Neutrophil (primary cell): Measurements from ENCODE around the gene NHLH2.

Experiments
- H3K27ac ChIP-seq: fragments of 200-600 bp; sonication (generic); 2 replicates; pipeline ENCODE4 v1.5.1; 2016; ENCODE audit warnings: mild to moderate bottlenecking, moderate library complexity
- H3K27me3 ChIP-seq: fragments of 200-600 bp; sonication (generic); 2 replicates; pipeline ENCODE4 v1.6.0; 2016; ENCODE audit warnings: mild to moderate bottlenecking
- H3K36me3 ChIP-seq: fragments of 200-600 bp; sonication (generic); 2 replicates; pipeline ENCODE4 v1.5.1; 2017
- H3K4me1 ChIP-seq, 2 experiments: fragments of 200-600 bp in 1 of 2; sonication (generic) in 1 of 2; 1 replicate in 1 of 2; 2 replicates in 1 of 2; pipeline versions ENCODE4 v1.5.1 to v1.6.1; 2013 to 2016; ENCODE audit warnings: low read depth in 1 of 2, low read length in 1 of 2, mild to moderate bottlenecking in 1 of 2, moderate library complexity in 1 of 2; ENCODE audit not compliant: control insufficient read depth in 1 of 2, insufficient read depth in 1 of 2
- H3K4me3 ChIP-seq, 2 experiments: fragments of 200-600 bp in 1 of 2; sonication (generic) in 1 of 2; 1 replicate in 1 of 2; 2 replicates in 1 of 2; pipeline ENCODE4 v1.5.1; 2013 to 2016; ENCODE audit warnings: low read depth in 1 of 2, low read length in 1 of 2, mild to moderate bottlenecking in 1 of 2, moderate library complexity in 1 of 2
- H3K9me3 ChIP-seq: fragments of 200-600 bp; sonication (generic); 2 replicates; pipeline ENCODE4 v1.5.1; 2016
- TF ChIP-seq, protein P1 (sequence below): fragments of 200-600 bp; sonication (generic); IDR thresholded peaks from 2 replicates; pipeline ENCODE4 v1.5.1; 2016; ENCODE audit warnings: antibody characterized with exemption

NHLH2 gene

DNA sequence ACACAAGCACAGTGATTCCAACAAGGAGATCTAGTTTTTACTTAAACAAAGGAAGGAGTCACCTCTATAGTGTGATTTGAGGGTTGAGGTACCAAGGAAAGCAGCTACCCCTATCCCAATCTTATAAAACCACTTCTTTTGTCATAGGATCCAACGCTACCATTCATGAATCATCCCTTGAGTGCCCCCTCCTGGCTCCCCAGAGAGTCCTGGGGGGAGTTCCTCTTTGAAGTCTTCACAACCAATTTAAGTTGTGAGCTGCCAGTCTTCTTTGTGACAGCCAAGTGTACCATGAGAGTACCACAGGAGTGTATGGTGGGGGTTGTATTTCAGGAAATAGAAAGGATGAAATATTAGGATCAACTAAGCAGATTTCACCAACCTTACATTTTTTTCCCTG is 39.1 kb upstream of the NHLH2 start:
- Histone ChIP-seq H3K36me3 (no peaks in the 10 kb centered on the region), H3K27ac (no peak overlapping the region), H3K9me3 (no peaks in the 10 kb centered on the region), H3K4me3 (no peak overlapping the region), H3K27me3 (peaks cover 8% of the 10 kb centered on the region), H3K4me1 (no peaks in the 10 kb centered on the region)
- TF ChIP-seq, protein P1, sequence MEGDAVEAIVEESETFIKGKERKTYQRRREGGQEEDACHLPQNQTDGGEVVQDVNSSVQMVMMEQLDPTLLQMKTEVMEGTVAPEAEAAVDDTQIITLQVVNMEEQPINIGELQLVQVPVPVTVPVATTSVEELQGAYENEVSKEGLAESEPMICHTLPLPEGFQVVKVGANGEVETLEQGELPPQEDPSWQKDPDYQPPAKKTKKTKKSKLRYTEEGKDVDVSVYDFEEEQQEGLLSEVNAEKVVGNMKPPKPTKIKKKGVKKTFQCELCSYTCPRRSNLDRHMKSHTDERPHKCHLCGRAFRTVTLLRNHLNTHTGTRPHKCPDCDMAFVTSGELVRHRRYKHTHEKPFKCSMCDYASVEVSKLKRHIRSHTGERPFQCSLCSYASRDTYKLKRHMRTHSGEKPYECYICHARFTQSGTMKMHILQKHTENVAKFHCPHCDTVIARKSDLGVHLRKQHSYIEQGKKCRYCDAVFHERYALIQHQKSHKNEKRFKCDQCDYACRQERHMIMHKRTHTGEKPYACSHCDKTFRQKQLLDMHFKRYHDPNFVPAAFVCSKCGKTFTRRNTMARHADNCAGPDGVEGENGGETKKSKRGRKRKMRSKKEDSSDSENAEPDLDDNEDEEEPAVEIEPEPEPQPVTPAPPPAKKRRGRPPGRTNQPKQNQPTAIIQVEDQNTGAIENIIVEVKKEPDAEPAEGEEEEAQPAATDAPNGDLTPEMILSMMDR, result no peak

DNA sequence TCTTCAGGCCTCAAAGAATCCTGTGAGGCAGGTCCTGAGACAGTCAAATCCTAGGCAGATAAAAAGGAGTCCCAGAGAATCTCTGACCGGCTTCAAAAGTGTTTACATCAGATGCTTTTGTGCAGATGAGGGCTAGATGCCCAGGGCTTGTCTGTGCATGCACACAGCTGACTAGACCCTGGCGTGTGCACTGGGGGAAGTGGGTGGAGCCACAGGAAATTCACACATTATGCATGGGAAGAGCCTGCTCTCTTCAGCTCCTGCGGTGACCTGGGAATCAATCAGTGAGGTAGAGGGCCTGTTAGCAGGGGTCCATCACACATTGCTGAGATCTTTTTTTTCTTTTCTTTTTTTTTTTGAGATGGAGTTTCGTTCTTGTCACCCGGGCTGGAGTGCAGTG is 36.6 kb upstream of the NHLH2 start:
- Histone ChIP-seq H3K27me3 (peaks cover 8% of the 10 kb centered on the region), H3K9me3 (no peaks in the 10 kb centered on the region), H3K4me1 (peaks cover 0 to 8% of the 10 kb centered on the region in 2 experiments), H3K36me3 (no peaks in the 10 kb centered on the region), H3K27ac (no peak overlapping the region), H3K4me3 (no peak overlapping the region)
- TF ChIP-seq, protein P1, result no peak

DNA sequence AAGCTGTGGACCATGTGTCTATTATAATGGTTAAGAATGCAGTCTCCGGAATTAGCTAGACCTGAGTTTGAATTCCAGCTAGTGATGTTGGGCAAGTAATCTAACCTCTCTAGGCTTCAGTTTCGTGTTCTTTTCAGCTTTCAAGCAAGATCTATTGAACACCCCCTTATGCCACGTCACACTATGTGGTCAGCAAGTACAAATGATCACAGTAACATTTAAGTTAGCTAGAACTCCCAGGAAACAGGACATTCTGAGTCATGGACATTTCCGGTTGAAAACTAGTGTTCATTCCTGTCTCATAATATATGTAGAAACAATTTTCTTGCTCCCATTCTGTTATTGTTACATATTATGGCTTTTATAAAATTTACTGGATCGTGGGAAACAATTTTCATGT is 34.0 kb upstream of the NHLH2 start:
- H3K4me3 ChIP-seq, result no peak overlapping the region
- no peak overlapping the region for H3K27ac ChIP-seq
- TF ChIP-seq, protein P1, result no peak
- H3K36me3 ChIP-seq, result no peaks in the 10 kb centered on the region
- H3K9me3 ChIP-seq, result no peaks in the 10 kb centered on the region
- peaks cover 8% of the 10 kb centered on the region for H3K27me3 ChIP-seq
- peaks cover 0 to 8% of the 10 kb centered on the region in 2 experiments for H3K4me1 ChIP-seq

DNA sequence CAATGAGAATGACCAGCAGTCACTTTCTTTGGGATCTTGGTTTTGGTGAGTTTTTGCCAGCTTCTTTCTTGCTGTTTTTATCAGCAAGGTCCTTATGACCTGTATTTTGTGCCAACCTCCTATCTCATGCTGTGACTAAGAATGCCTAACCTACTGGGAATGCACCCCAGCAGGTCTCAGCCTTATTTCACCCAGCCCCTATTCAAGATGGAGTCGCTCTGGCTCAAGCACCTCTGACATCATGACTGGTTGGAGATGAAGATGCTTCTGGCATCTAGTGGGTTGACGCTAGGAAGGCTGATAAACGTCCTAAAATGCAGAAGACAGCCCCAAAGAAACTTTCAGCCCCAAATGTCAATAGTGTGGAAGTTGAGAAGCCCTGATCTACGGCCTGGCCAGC is 33.6 kb upstream of the NHLH2 start:
- Histone ChIP-seq H3K9me3 (no peaks in the 10 kb centered on the region), H3K27me3 (peaks cover 8% of the 10 kb centered on the region), H3K27ac (no peak overlapping the region), H3K4me1 (peaks cover 0 to 8% of the 10 kb centered on the region in 2 experiments), H3K4me3 (no peak overlapping the region), H3K36me3 (no peaks in the 10 kb centered on the region)
- TF ChIP-seq, protein P1, result no peak

DNA sequence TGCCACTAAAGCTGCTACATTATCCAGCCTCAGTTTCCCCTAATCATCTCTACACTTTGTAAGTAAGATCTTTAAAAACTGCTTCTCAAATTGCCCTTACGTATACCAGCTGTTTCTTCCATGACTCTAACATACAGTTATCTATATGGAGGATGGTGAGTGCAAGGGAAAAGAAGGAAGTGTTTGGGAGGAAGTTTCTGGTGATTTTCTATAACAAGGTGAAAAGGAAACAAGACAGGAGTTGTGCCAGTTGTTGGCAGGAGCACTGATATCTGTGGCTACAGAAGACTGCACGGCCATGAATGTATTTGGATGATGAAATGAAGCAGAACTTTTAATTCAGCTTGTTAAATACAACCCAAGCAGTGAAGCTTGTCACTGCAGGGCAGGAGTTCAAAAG is 32.3 kb upstream of the NHLH2 start:
- Histone ChIP-seq H3K4me1 (peaks cover 0 to 8% of the 10 kb centered on the region in 2 experiments), H3K4me3 (no peak overlapping the region), H3K27me3 (peaks cover 8% of the 10 kb centered on the region), H3K9me3 (no peaks in the 10 kb centered on the region), H3K27ac (peak overlapping the region; percentile 4), H3K36me3 (no peaks in the 10 kb centered on the region)
- TF ChIP-seq, protein P1, result no peak

DNA sequence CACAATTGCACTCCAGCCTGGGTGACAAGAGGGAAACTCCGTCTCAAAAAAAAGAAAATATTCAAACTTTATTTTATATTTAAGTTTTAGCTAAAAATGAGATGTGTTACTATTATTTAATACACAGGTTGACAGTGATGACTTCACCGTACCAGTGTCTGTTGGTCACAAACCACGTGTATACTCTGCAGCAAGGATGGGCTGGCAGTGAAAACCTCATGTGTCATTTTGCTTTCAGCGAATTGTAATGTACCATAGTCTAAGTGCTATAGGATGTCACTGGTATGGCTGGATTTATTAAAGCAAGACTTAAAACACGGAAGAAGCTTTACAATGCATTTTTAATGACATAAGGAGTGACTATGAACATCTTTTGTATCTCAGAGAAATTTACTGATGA is 28.1 kb upstream of the NHLH2 start:
- no peak overlapping the region for H3K4me3 ChIP-seq
- H3K27ac ChIP-seq, result no peak overlapping the region
- TF ChIP-seq, protein P1, result no peak
- H3K36me3 ChIP-seq, result no peaks in the 10 kb centered on the region
- no peaks in the 10 kb centered on the region for H3K9me3 ChIP-seq
- H3K27me3 ChIP-seq, result no peaks in the 10 kb centered on the region
- peaks cover 0 to 8% of the 10 kb centered on the region in 2 experiments for H3K4me1 ChIP-seq
